HG02588 (cell line): ENCODE measurements around the gene RASSF9.

Experiments used
- ATAC-seq: cut with Tn5 transposase; IDR thresholded peaks from one replicate; pipeline ENCODE4 v1.9.1; 2021; ENCODE audit warnings: mild to moderate bottlenecking, moderate library complexity; ENCODE audit not compliant: unreplicated experiment

RASSF9 gene

GRCh38 chr12:85836197-85837090 lies at the start of gene RASSF9:
TSS of gene RASSF9 (minus strand) at chr12:85836409. CDS start at chr12:85836201, 208 bp downstream.
- no peak for ATAC-seq

GRCh38 chr12:85883763-85884162 lies 47.6 kb upstream of the RASSF9 start:
- ATAC-seq, result no peak

- ATAC-seq, result no peak
These were observed 41.2 kb upstream of the RASSF9 start for GRCh38 chr12:85877459-85877858.

- peak; percentile 69 for ATAC-seq
These were observed 37.8 kb upstream of the RASSF9 start, which contains the start of gene NTS for GRCh38 chr12:85874031-85874461. TSS of gene NTS (plus strand) at chr12:85874295. CDS start at chr12:85874404, 109 bp downstream.

GRCh38 chr12:85872497-85873091 lies 36.4 kb upstream of the RASSF9 start:
- ATAC-seq, result peak; percentile 84

GRCh38 chr12:85866986-85867776 lies 31.0 kb upstream of the RASSF9 start:
- peak; percentile 88 for ATAC-seq

GRCh38 chr12:85865890-85866289 lies 29.7 kb upstream of the RASSF9 start:
- no peak for ATAC-seq

GRCh38 chr12:85856966-85857365 lies 20.8 kb upstream of the RASSF9 start:
- ATAC-seq, result no peak

- ATAC-seq, result no peak
These were observed 19.1 kb upstream of the RASSF9 start for GRCh38 chr12:85855305-85855704.

GRCh38 chr12:85849344-85849743 lies 13.1 kb upstream of the RASSF9 start:
- ATAC-seq, result no peak

GRCh38 chr12:85843606-85844310 lies 7.5 kb upstream of the RASSF9 start:
- no peak for ATAC-seq

GRCh38 chr12:85835426-85836196 lies 598 bp downstream of the RASSF9 start:
- no peak for ATAC-seq

GRCh38 chr12:85834378-85834777 lies 1.8 kb downstream of the RASSF9 start:
- ATAC-seq, result no peak

- no peak for ATAC-seq
These were observed 2.6 kb downstream of the RASSF9 start for GRCh38 chr12:85833579-85833978.

GRCh38 chr12:85831327-85831990 lies 4.8 kb downstream of the RASSF9 start:
- ATAC-seq, result no peak

GRCh38 chr12:85829391-85829790 lies 6.8 kb downstream of the RASSF9 start:
- ATAC-seq, result no peak

GRCh38 chr12:85828576-85828975 lies 7.6 kb downstream of the RASSF9 start:
- no peak for ATAC-seq

GRCh38 chr12:85825746-85826145 lies 10.5 kb downstream of the RASSF9 start:
- ATAC-seq, result no peak

- ATAC-seq, result no peak
These were observed 12.6 kb downstream of the RASSF9 start for GRCh38 chr12:85823436-85824180.
